Erythroblast (primary cell): Measurements from ENCODE around the gene PLAGL2.

ENCODE experiments used
- GATA1 ChIP-seq: IDR thresholded peaks from 2 replicates; pipeline ENCODE4 v1.6.1; 2011; ENCODE audit warnings: low read depth, mild to moderate bottlenecking, control low read depth, low read length, moderate library complexity
- POLR2A ChIP-seq: IDR thresholded peaks from 2 replicates; pipeline ENCODE4 v1.6.1; 2011; ENCODE audit warnings: mild to moderate bottlenecking, low read length

DNA sequence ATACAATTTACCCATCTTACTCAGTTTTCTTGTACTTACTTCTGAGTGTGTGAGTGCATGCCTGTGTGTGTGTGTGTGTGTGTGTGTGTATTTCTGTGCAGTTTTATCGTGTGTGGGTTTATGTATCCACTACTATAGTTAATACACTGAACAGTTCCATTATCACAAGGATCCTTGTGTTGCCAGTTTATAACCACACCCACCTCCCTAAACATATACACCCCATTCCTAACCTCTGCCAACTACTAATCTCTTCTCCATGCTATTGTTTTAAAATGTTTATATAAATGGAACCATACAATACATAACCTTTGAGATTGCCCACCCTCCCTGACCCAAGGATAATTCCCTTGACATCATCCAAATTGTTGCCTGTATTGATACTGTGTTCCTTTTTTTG is 18.8 kb upstream of the PLAGL2 start:
- TF ChIP-seq POLR2A = no peak
- no peak for TF ChIP-seq GATA1
